ENCODE data around the gene PRKD2.

DNA sequence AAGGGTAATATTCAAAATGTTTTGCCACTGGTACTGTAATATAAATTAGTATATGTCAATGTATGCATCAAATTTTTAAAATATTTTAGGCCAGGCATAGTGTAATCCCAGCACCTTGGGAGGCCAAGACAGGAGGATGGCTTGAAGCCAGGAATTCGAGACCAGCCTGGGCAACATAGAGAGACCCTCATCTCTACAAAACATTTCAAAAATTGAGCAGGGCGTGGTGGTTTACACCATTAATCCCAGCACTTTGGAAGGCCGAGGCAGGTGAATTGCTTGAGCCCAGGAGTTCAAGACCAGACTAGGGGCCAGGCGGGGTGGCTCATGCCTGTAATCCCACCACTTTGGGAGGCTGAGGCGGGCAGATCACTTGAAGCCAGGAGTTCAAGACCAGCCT, 43.4 kb upstream of the PRKD2 start:
- TF ChIP-seq, protein P1, sequence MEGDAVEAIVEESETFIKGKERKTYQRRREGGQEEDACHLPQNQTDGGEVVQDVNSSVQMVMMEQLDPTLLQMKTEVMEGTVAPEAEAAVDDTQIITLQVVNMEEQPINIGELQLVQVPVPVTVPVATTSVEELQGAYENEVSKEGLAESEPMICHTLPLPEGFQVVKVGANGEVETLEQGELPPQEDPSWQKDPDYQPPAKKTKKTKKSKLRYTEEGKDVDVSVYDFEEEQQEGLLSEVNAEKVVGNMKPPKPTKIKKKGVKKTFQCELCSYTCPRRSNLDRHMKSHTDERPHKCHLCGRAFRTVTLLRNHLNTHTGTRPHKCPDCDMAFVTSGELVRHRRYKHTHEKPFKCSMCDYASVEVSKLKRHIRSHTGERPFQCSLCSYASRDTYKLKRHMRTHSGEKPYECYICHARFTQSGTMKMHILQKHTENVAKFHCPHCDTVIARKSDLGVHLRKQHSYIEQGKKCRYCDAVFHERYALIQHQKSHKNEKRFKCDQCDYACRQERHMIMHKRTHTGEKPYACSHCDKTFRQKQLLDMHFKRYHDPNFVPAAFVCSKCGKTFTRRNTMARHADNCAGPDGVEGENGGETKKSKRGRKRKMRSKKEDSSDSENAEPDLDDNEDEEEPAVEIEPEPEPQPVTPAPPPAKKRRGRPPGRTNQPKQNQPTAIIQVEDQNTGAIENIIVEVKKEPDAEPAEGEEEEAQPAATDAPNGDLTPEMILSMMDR (IDR thresholded peaks at IDR 0.05; ENCODE audit: borderline replicate concordance, extremely low read depth, low read length, poor library complexity, severe bottlenecking): no peak
- no peak for TF ChIP-seq EZH2 (IDR thresholded peaks at IDR 0.05; ENCODE audit: borderline replicate concordance, low read depth, low read length, severe bottlenecking)

Measured in DND-41 (cell line).